Pancreas (tissue), 10 donors: ENCODE measurements around the gene TMEM240. TPM values are rescaled to one million over a fixed set of nuclear protein-coding genes. Genes with fewer than 3 reads are reported as not detected.

Experiments
- ATAC-seq, 4 donors: fragments of 200-7000 bp; cut with Tn5 transposase; one replicate each; pipeline versions ENCODE4 v1.8.0 to v1.9.1; 2020; ENCODE audit warnings: mild to moderate bottlenecking in 4 of 4, moderate library complexity in 4 of 4
- DNase-seq, 6 donors: peaks; one replicate each; pipeline ENCODE4 v3.0.0-alpha.2; 2020
- FAIRE-seq: peaks from 2 replicates; lab custom pipeline; 2012; peaks lifted over from hg19 to GRCh38; lab: Jason Lieb, UNC
- H3K27ac ChIP-seq, 4 donors: fragments of 200-600 bp; sonication (generic); 1 replicate in 3 of 4; 2 replicates in 1 of 4; pipeline versions ENCODE4 v1.5.0 to v1.8.0; 2020
- H3K27me3 ChIP-seq, 4 donors: fragments of 200-600 bp; one replicate each; pipeline ENCODE4 v1.8.0; 2021
- H3K36me3 ChIP-seq, 3 donors: fragments of 200-600 bp; sonication (generic) in 1 of 3; one replicate each; pipeline versions ENCODE4 v1.5.0 to v1.8.0; 2020 to 2021
- H3K4me1 ChIP-seq, 3 donors: fragments of 200-600 bp; one replicate each; pipeline ENCODE4 v1.8.0; 2021
- H3K4me3 ChIP-seq, 4 donors: fragments of 200-600 bp; sonication (generic) in 2 of 4; one replicate each; pipeline versions ENCODE4 v1.5.0 to v1.8.0; 2020 to 2021
- H3K9me3 ChIP-seq, 4 donors: fragments of 200-600 bp; one replicate each; pipeline ENCODE4 v1.8.0; 2021
- WGBS, 2 donors: extraction: QIAGEN DNeasy Blood & Tissue Kit; methylation state at CpG; one replicate each; pipeline ENCODE4 v1.1.7; 2013; 5-methylcytosine and 5-hydroxymethylcytosine counted together
- intact Hi-C, 3 donors: fragments of 100-400 bp; cut with DNase I; formaldehyde crosslinking; loops; one replicate each; pipeline versions ENCODE4 v1.11.1 to v1.14.2; 2022
- polyA plus RNA-seq, 2 donors: library from polyadenylated mRNA; stranded (reverse); fragments of 200-250 nt; gene quantifications; one replicate each; pipeline ENCODE4 v1.2.3, GENCODE V29; 2013
- total RNA-seq, 6 donors: library from RNA; stranded (reverse); fragmentation: NEBNext Ultra II Directional in 4 of 6; extraction: Animal tissue kit (Norgen Biotek cat#: 25700) in 4 of 6; gene quantifications; one replicate each; pipeline versions ENCODE4 v1.2.1 to v1.2.4, GENCODE V29; 2021 to 2023
- TF ChIP-seq, protein P1 (sequence below), 4 donors: fragments of 200-600 bp; sonication (generic) in 3 of 4; IDR thresholded peaks; one replicate each; pipeline versions ENCODE4 v1.5.0 to v1.8.0; 2021; ENCODE audit warnings: antibody characterized with exemption in 4 of 4
- donor health status: healthy with polysubstance abuse.
- donor health status: DM: no; HTN: no; CAD: no; lungs with moderate emphysema.
- donor health status: DM: no; HTN: no; CAD: no.
- donor health status: control.
- donor health status: control.
- donor health status: Bipolar disorder and iron deficiency.
- donor health status: DM: yes; HTN: yes; CAD: no.
- donor health status: DM: no; HTN: no; CAD: no.
- donor health status: DM: no; HTN: no; CAD: no.
- donor health status: DM: yes; HTN: yes; CAD: no.

TMEM240 gene
- total and polyA plus RNA-seq, 8 donors, result 0.22 to 3.6 (median 0.79) TPM; not detected in 1

DNA sequence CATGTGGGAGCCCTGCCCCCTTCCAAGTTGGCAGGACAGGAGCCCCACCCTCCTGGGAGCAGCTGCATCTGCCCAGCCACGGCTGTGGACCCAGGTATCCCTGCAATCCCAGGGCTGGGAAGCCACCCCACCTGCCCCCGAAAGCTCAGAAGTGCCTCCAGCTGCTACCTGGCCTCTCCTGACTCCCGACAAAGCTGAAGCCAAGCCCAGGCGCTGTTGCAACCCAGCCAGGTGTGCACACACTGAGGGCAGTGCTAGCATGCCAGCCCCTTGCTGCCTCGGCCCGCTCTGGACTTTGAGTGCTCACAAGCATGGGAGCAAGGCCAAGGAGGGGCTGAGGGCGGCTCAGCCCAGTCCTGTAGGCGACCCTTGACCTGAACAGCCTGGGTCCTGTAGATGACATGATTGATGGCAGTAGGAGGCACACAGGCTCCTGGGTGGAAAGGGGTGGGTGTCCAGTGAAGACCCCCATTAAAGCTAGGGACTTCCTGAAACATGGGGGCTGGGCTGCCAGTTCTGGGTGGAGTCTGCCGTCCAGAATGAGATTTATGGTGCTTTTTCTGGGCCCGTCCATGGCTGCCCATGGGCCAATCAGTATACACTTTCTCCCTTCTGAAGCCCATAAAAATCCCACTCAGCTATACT lies 37.1 kb upstream of the TMEM240 start:
- no peak overlapping the region for H3K27ac ChIP-seq
- DNase-seq (no peak), FAIRE-seq (no peak), ATAC-seq (no peak)
- H3K9me3 ChIP-seq, result no peaks in the 10 kb centered on the region
- 30 to 39% methylated on average over 10 of the region's 10 CpGs for WGBS, 2 donors
- intact Hi-C loops, result no loop called here
- no peaks in the 10 kb centered on the region for H3K27me3 ChIP-seq
- TF ChIP-seq, protein P1, sequence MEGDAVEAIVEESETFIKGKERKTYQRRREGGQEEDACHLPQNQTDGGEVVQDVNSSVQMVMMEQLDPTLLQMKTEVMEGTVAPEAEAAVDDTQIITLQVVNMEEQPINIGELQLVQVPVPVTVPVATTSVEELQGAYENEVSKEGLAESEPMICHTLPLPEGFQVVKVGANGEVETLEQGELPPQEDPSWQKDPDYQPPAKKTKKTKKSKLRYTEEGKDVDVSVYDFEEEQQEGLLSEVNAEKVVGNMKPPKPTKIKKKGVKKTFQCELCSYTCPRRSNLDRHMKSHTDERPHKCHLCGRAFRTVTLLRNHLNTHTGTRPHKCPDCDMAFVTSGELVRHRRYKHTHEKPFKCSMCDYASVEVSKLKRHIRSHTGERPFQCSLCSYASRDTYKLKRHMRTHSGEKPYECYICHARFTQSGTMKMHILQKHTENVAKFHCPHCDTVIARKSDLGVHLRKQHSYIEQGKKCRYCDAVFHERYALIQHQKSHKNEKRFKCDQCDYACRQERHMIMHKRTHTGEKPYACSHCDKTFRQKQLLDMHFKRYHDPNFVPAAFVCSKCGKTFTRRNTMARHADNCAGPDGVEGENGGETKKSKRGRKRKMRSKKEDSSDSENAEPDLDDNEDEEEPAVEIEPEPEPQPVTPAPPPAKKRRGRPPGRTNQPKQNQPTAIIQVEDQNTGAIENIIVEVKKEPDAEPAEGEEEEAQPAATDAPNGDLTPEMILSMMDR (IDR thresholded peaks at IDR 0.05), result no peak
- no peak overlapping the region for H3K4me3 ChIP-seq
- no peaks in the 10 kb centered on the region for H3K36me3 ChIP-seq
- peaks cover 0 to 14% (median 0%) of the 10 kb centered on the region in 3 donors for H3K4me1 ChIP-seq

DNA sequence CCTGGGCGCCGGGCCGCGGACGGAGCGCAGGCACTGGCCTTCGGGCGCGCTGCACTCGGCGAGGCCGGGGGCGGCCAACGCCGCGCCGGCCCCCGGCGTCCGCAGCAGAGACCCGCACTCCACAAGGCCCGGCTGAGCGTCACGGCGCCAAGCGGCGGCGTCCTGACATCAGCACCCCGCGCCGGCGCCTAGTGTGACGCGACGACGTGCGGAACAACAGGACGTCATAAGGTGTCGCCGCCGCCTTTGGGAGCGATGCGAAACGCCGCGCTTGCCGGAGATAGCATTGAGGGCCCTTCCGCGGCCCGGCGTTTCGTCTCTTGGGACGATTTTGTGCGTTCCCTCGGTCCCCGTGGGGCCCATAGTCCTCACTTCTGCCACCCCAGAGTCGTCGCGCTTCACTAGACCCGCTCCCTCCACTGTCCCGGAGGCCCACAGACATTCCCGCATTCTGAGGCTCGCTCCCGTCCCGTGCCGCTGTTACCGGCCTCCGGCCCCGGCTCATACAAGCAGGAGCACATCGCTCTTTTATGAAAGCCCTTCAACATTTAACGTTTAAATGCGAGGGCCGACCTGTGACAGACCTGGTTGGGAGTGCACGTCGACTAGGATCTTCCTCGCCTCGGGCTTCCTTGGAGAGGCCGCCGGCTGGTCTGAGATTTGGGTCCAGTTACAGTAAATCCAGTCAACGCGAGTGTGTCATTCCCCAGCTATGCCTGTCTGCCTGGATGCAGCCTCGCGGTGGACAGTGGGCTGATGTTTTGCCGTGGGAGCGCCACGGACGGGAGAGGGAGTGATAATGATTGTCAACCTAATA lies 34.5 kb upstream of the TMEM240 start, which contains the start of gene SSU72:
Gene SSU72 (minus strand): TSS at position 143 of the 817 bp plus-strand sequence. CDS start 306 bp downstream, outside the sequence.
- H3K4me3 ChIP-seq, result peak within 1 kb of the TSS; percentile 43 to 100 (median 100)
- H3K9me3 ChIP-seq, result no peaks in the 10 kb centered on the region
- peak; percentile 86 to 97 (median 90) for DNase-seq
- H3K4me1 ChIP-seq, result peaks cover 0 to 19% (median 0%) of the 10 kb centered on the region in 3 donors
- no peak for FAIRE-seq
- intact Hi-C loops, result no loop called here
- no peaks in the 10 kb centered on the region for H3K36me3 ChIP-seq
- H3K27me3 ChIP-seq, result no peaks in the 10 kb centered on the region
- peak; percentile 88 to 95 (median 92) for ATAC-seq
- 0 to 1% methylated on average over 79 to 87 of the region's 87 CpGs for WGBS, 2 donors
- TF ChIP-seq, protein P1 (IDR thresholded peaks at IDR 0.05), result no peak
- peak within 1 kb of the TSS; percentile 93 to 99 (median 97) for H3K27ac ChIP-seq

DNA sequence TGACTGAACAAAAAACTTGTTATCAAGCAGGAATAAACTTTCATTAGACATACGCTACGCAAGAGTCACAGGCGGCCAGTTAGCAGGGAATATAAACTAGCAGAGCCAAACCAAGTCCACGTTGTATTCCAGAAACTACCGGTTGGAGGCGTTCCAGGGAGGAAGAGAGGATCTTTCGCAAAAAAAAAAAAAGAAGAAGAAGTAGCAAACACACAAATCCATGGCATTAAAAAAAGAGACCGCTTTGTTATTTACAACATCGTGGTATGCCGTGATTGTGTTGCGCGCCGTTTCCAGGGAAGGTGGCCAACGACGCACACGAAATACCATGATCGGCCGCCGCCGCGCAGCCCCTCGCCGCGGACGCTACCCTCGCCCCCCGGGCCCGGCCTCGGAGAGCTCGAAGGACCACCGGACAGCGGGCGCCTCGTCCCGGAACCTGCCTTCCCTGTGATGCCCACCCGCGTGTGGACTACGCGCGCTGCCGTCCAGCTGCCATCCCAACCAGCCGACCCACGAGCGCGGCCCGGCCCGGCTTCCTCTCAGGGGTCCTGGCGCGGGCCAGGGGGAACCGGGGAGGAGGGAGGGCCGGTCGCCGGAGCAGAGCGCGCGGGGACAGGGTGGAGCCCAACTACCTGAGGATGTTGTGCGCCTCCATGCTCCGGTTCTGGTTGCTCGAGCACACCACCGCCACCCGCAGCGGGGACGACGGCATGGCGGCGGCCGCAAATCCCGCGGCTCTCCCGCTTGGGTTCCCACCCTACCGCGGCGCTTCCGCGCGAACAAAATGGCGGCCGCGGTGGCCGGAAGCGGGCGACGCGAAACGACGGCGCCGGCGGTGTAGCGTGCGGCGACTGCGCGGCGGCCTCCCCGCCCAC lies 33.7 kb upstream of the TMEM240 start:
- peak overlapping the region; percentile 43 to 100 (median 100) for H3K4me3 ChIP-seq
- H3K9me3 ChIP-seq, result no peaks in the 10 kb centered on the region
- FAIRE-seq (no peak), DNase-seq (peak in 5 of 6 donors; percentile 44 to 84 (median 48)), ATAC-seq (peak; percentile 67 to 83 (median 73))
- TF ChIP-seq, protein P1 (IDR thresholded peaks at IDR 0.05), result no peak
- WGBS, 2 donors, result 0 to 1% methylated on average over 56 to 96 of the region's 96 CpGs
- no peaks in the 10 kb centered on the region for H3K36me3 ChIP-seq
- no peaks in the 10 kb centered on the region for H3K27me3 ChIP-seq
- peaks cover 0 to 22% (median 0%) of the 10 kb centered on the region in 3 donors for H3K4me1 ChIP-seq
- H3K27ac ChIP-seq, result peak overlapping the region; percentile 93 to 99 (median 97)
- intact Hi-C loops, result no loop called here

DNA sequence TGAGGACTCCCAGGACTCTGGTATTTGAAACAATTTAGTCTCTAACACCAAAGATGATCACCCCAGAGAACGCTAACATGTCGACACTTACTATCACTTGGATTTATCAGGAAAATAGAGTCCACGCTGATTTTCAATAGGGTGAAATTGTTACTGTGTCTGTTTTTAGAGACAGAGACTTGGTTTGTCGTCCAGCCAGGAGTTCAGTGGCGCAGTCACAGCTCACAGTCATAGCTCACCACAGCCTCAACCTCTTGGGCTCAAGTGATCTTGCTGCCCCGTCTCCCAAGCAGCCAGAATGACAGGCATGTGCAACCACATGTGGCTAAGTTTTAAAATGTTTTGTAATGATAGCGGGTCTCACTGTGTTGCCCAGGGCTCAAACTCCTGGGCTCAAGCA lies 28.9 kb upstream of the TMEM240 start:
- TF ChIP-seq, protein P1 (IDR thresholded peaks at IDR 0.05), result no peak
- no peaks in the 10 kb centered on the region for H3K9me3 ChIP-seq
- intact Hi-C loops, result no loop called here
- FAIRE-seq (no peak), DNase-seq (no peak), ATAC-seq (no peak)
- peaks cover 0 to 16% (median 0%) of the 10 kb centered on the region in 3 donors for H3K4me1 ChIP-seq
- WGBS, 2 donors, result 80 to 88% methylated on average over 7 of the region's 7 CpGs
- no peak overlapping the region for H3K27ac ChIP-seq
- no peak overlapping the region for H3K4me3 ChIP-seq
- H3K27me3 ChIP-seq, result no peaks in the 10 kb centered on the region
- H3K36me3 ChIP-seq, result peaks cover 0 to 5% (median under 1%) of the 10 kb centered on the region in 3 donors
